OCI-LY1 (cell line): Measurements from ENCODE around the gene GGN.

Source experiments
- H2AFZ ChIP-seq: fragments of 200-600 bp; sonication (generic), shearing (Covaris generic); 2 replicates; pipeline ENCODE4 v1.6.0; 2014; ENCODE audit warnings: antibody characterized with exemption, mild to moderate bottlenecking, low read length
- H3F3A ChIP-seq: fragments of 200-600 bp; sonication (generic), shearing (Covaris generic); 2 replicates; pipeline ENCODE4 v1.6.0; 2014; ENCODE audit warnings: mild to moderate bottlenecking, antibody characterized with exemption, low read length, moderate library complexity; ENCODE audit not compliant: insufficient read depth
- H3K27ac ChIP-seq: fragments of 200-600 bp; sonication (generic); 2 replicates; pipeline ENCODE4 v1.5.1; 2014; ENCODE audit warnings: low read length, mixed run types, mild to moderate bottlenecking, low read depth; ENCODE audit not compliant: poor library complexity, severe bottlenecking
- H3K27me3 ChIP-seq: fragments of 200-600 bp; sonication (generic); 2 replicates; pipeline ENCODE4 v1.6.0; 2014; ENCODE audit warnings: antibody characterized with exemption, mild to moderate bottlenecking, low read length, moderate library complexity; ENCODE audit not compliant: insufficient read depth
- H3K36me3 ChIP-seq: fragments of 200-600 bp; sonication (generic); 2 replicates; pipeline ENCODE4 v1.6.1; 2014; ENCODE audit warnings: mild to moderate bottlenecking, antibody characterized with exemption, low read length, moderate library complexity, mixed read lengths; ENCODE audit not compliant: insufficient read depth
- H3K4me1 ChIP-seq: fragments of 200-600 bp; sonication (generic); 2 replicates; pipeline ENCODE4 v1.5.1; 2014; ENCODE audit warnings: mild to moderate bottlenecking, low read length, moderate library complexity; ENCODE audit not compliant: insufficient read depth, severe bottlenecking
- H3K4me2 ChIP-seq: fragments of 200-600 bp; sonication (generic), shearing (Covaris generic); 2 replicates; pipeline ENCODE4 v1.6.1; 2014; ENCODE audit warnings: low read length
- H3K4me3 ChIP-seq: fragments of 200-600 bp; sonication (generic); 2 replicates; pipeline ENCODE4 v1.5.1; 2014; ENCODE audit warnings: low read length, low read depth, mild to moderate bottlenecking, mixed read lengths; ENCODE audit not compliant: poor library complexity, severe bottlenecking
- H3K79me2 ChIP-seq: fragments of 200-600 bp; shearing (Covaris generic); 2 replicates; pipeline ENCODE4 v1.6.1; 2016; ENCODE audit warnings: mixed run types, low read length, mixed read lengths; ENCODE audit not compliant: insufficient read depth
- H3K9ac ChIP-seq: fragments of 200-600 bp; sonication (generic), shearing (Covaris generic); 2 replicates; pipeline ENCODE4 v1.6.1; 2014; ENCODE audit warnings: mild to moderate bottlenecking, low read length, mixed read lengths
- H3K9me2 ChIP-seq: fragments of 200-600 bp; sonication (generic), shearing (Covaris generic); 2 replicates; pipeline ENCODE4 v1.6.1; 2014; ENCODE audit warnings: low read depth, mild to moderate bottlenecking, low read length, mixed read lengths
- H3K9me3 ChIP-seq: fragments of 200-600 bp; shearing (Covaris generic); 2 replicates; pipeline ENCODE4 v1.6.1; 2014; ENCODE audit warnings: low read length, mixed read lengths
- H4K20me1 ChIP-seq: fragments of 200-600 bp; sonication (generic), shearing (Covaris generic); 2 replicates; pipeline ENCODE4 v1.6.0; 2016; ENCODE audit warnings: mild to moderate bottlenecking, low read length; ENCODE audit not compliant: insufficient read depth
- CTCF ChIP-seq: fragments of 200-600 bp; sonication (generic), shearing (Covaris generic); IDR thresholded peaks from 2 replicates; pipeline ENCODE4 v1.5.1; 2017; ENCODE audit warnings: mild to moderate bottlenecking, antibody characterized with exemption, low read length, moderate library complexity, mixed read lengths
- EZH2 ChIP-seq: fragments of 200-600 bp; sonication (generic), shearing (Covaris generic); IDR thresholded peaks from 2 replicates; pipeline ENCODE4 v1.8.0; 2017; ENCODE audit warnings: borderline replicate concordance, mixed run types, mild to moderate bottlenecking, antibody characterized with exemption, low read length, moderate library complexity, mixed read lengths

Gene GGN

DNA sequence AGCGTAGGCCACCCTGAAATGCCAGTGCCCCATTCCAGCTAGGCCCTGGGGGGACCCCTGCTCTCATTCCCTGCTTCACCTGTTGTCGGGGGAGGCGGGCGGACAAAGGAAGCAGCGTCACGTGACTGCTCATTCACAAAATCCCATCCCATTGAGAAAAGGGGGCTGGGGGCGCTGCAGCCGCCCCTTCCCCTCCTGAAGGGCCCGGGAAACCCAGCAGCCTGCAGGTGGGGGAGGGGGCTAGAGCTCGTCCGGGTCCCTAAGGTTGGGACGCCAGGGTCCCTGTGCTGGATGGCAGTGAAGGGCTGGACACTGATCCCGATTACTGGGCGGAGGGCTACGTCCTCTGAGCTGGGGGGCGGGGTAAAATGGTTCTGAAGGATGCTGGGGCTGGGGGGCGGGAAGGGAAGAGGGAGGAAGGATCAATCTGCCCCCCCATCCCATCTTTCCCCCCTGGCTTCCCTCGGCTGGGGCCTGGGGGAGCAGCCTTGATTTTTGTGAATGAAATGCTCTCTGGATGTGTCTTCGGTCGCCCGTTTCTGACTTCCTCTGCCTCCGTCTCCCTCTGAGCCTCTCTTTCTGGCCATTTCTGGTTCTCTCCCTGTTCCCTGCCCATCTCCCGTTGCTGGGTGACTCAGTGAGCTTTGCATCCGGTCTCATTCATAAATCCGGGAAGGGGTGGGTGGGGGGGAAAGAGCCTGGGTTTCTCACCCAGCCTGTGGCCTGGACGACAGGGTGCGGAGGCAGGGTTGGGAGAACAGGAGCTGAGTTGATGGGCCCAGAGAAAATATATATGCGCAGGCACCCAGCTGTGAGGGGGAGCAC, 1.5 kb upstream of the GGN start:
- H4K20me1 ChIP-seq, result no peaks in the 10 kb centered on the region
- no peaks in the 10 kb centered on the region for H3K9me3 ChIP-seq
- no peaks in the 10 kb centered on the region for H3F3A ChIP-seq
- H3K4me1 ChIP-seq, result peaks cover 22% of the 10 kb centered on the region
- H3K27me3 ChIP-seq, result no peaks in the 10 kb centered on the region
- H3K9me2 ChIP-seq, result no peaks in the 10 kb centered on the region
- H3K4me2 ChIP-seq, result peak overlapping the region; percentile 29; the same call in 1 of the 2 replicates
- no peak overlapping the region for H2AFZ ChIP-seq
- H3K4me3 ChIP-seq, result no peak overlapping the region
- TF ChIP-seq CTCF (no peak), EZH2 (no peak)
- H3K36me3 ChIP-seq, result peaks cover under 1% of the 10 kb centered on the region; the same call in 1 of the 2 replicates
- H3K79me2 ChIP-seq, result no peaks in the 10 kb centered on the region
- no peak overlapping the region for H3K27ac ChIP-seq
- H3K9ac ChIP-seq, result no peak overlapping the region

GRCh38 chr19:38388349-38389100, 691 bp upstream of the GGN start, which contains the start of gene SPRED3:
Gene SPRED3, plus strand, starts transcription at chr19:38388697. Its CDS starts 1,606 bp downstream, at chr19:38390303.
- Histone ChIP-seq H3K9me2 (no peaks in the 10 kb centered on the region), H3K9ac (no peak within 1 kb of the TSS), H3F3A (no peaks in the 10 kb centered on the region), H3K36me3 (peaks cover 9% of the 10 kb centered on the region), H3K79me2 (no peaks in the 10 kb centered on the region), H4K20me1 (no peaks in the 10 kb centered on the region), H3K4me3 (peak within 1 kb of the TSS; percentile 54), H3K4me1 (peaks cover 22% of the 10 kb centered on the region), H3K27me3 (no peaks in the 10 kb centered on the region), H3K9me3 (no peaks in the 10 kb centered on the region), H3K27ac (no peak within 1 kb of the TSS), H2AFZ (no peak within 1 kb of the TSS), H3K4me2 (peak within 1 kb of the TSS; percentile 75)
- TF ChIP-seq CTCF, result no peak
- TF ChIP-seq EZH2, result no peak

GRCh38 chr19:38386971-38387549, 774 bp downstream of the GGN start:
- H4K20me1 ChIP-seq, result no peaks in the 10 kb centered on the region
- no peaks in the 10 kb centered on the region for H3K79me2 ChIP-seq

More at GRCh38 chr19:38386971-38387549, 774 bp downstream of the GGN start:
- no peaks in the 10 kb centered on the region for H3K9me3 ChIP-seq
- no peaks in the 10 kb centered on the region for H3F3A ChIP-seq
- H3K4me3 ChIP-seq, result peak overlapping the region; percentile 54
- no peaks in the 10 kb centered on the region for H3K27me3 ChIP-seq
- H3K36me3 ChIP-seq, result peaks cover 22% of the 10 kb centered on the region
- no peak overlapping the region for H3K27ac ChIP-seq
- H3K4me1 ChIP-seq, result peaks cover 22% of the 10 kb centered on the region
- no peak for TF ChIP-seq CTCF
- TF ChIP-seq EZH2, result no peak
- H3K9ac ChIP-seq, result no peak overlapping the region
- H3K9me2 ChIP-seq, result no peaks in the 10 kb centered on the region
- peak overlapping the region; percentile 75 for H3K4me2 ChIP-seq
- H2AFZ ChIP-seq, result no peak overlapping the region
